Loucy (cell line): ENCODE data around the gene CPT2.
"Not testable (repeated sequence)": the region's sequence is repeated elsewhere in the genome, so short reads cannot be mapped to it uniquely, and the experiment has no call there.

Experiments used
- EZH2phosphoT487 ChIP-seq: fragments of 200-600 bp; IDR thresholded peaks from 2 replicates; pipeline ENCODE4 v1.6.1; 2018; ENCODE audit warnings: antibody characterized with exemption, mild to moderate bottlenecking, moderate library complexity, borderline replicate concordance
- TF ChIP-seq, protein P1 (sequence below): fragments of 200-600 bp; sonication (generic); conservative IDR thresholded peaks from 2 replicates; pipeline ENCODE4 v1.5.1; 2014; ENCODE audit warnings: mild to moderate bottlenecking, antibody characterized with exemption, low read length

DNA sequence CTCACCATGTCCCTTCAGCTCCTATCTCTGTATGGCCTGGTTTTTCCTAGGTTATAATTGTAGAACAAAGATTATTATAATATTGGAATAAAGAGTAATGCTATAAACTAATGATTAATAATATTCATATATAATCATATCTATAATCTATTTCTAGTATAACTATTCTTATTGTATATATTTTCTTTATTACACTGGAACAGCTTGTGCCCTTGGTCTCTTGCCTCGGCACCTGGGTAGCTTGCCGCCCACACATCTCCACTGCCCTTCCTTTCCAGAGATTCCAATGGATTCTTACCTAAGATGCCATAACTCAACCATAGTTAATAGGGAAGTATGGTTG is 10.7 kb upstream of the CPT2 start:
- TF ChIP-seq, protein P1, sequence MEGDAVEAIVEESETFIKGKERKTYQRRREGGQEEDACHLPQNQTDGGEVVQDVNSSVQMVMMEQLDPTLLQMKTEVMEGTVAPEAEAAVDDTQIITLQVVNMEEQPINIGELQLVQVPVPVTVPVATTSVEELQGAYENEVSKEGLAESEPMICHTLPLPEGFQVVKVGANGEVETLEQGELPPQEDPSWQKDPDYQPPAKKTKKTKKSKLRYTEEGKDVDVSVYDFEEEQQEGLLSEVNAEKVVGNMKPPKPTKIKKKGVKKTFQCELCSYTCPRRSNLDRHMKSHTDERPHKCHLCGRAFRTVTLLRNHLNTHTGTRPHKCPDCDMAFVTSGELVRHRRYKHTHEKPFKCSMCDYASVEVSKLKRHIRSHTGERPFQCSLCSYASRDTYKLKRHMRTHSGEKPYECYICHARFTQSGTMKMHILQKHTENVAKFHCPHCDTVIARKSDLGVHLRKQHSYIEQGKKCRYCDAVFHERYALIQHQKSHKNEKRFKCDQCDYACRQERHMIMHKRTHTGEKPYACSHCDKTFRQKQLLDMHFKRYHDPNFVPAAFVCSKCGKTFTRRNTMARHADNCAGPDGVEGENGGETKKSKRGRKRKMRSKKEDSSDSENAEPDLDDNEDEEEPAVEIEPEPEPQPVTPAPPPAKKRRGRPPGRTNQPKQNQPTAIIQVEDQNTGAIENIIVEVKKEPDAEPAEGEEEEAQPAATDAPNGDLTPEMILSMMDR: not testable (repeated sequence)
- TF ChIP-seq EZH2phosphoT487: not testable (repeated sequence)
